Measurements from ENCODE around the gene GID8. TPM values are rescaled to one million over a fixed set of nuclear protein-coding genes. Genes with fewer than 3 reads are reported as not detected.
A peak's percentile ranks its signal among the peaks of the same experiment; 100 is the strongest.

GID8 gene
- total and polyA plus RNA-seq, 2 of the 13 experiments (the other 11 are each of a cell fraction or from before 2014, with no cell fraction given): 39.6 to 59.8 TPM

GRCh38 chr20:62945771-62946339, 7.9 kb downstream of the GID8 start (continued):
- no peak for TF ChIP-seq PHF8 (CRISPR knock-in tag; IDR thresholded peaks at IDR 0.05)
- peak; percentile 55 for TF ChIP-seq RBFOX2 (IDR thresholded peaks at IDR 0.05; ENCODE audit: low read depth, low read length)
- peak; percentile 72; the same call in 1 of the 2 replicates for TF ChIP-seq ZC3H13 (CRISPR knock-in tag; IDR thresholded peaks at IDR 0.05)
- TF ChIP-seq JDP2 (CRISPR knock-in tag; IDR thresholded peaks at IDR 0.05; ENCODE audit: borderline replicate concordance): no peak
- TF ChIP-seq RELA (CRISPR knock-in tag; IDR thresholded peaks at IDR 0.05): no peak
- no peak for TF ChIP-seq ZNF619 (CRISPR knock-in tag; IDR thresholded peaks at IDR 0.05)
- TF ChIP-seq ZNF225 (CRISPR knock-in tag; IDR thresholded peaks at IDR 0.05): 0 out of 2 replicates have a peak, but pooled peaks have one; percentile 50
- no peak for TF ChIP-seq ZFYVE20 (CRISPR knock-in tag; IDR thresholded peaks at IDR 0.05; ENCODE audit: borderline replicate concordance, low read depth)
- no peak for TF ChIP-seq GTF3A (CRISPR knock-in tag; conservative IDR thresholded peaks at IDR 0.05)
- TF ChIP-seq IKZF5 (CRISPR knock-in tag; IDR thresholded peaks at IDR 0.05): no peak
- no peak for TF ChIP-seq TEAD2 (CRISPR knock-in tag; IDR thresholded peaks at IDR 0.05)
- TF ChIP-seq, protein P1, sequence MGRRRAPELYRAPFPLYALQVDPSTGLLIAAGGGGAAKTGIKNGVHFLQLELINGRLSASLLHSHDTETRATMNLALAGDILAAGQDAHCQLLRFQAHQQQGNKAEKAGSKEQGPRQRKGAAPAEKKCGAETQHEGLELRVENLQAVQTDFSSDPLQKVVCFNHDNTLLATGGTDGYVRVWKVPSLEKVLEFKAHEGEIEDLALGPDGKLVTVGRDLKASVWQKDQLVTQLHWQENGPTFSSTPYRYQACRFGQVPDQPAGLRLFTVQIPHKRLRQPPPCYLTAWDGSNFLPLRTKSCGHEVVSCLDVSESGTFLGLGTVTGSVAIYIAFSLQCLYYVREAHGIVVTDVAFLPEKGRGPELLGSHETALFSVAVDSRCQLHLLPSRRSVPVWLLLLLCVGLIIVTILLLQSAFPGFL (CRISPR knock-in tag; IDR thresholded peaks at IDR 0.05): no peak
- TF ChIP-seq ZNF549 (CRISPR knock-in tag; IDR thresholded peaks at IDR 0.05): no peak
- TF ChIP-seq, protein P2, sequence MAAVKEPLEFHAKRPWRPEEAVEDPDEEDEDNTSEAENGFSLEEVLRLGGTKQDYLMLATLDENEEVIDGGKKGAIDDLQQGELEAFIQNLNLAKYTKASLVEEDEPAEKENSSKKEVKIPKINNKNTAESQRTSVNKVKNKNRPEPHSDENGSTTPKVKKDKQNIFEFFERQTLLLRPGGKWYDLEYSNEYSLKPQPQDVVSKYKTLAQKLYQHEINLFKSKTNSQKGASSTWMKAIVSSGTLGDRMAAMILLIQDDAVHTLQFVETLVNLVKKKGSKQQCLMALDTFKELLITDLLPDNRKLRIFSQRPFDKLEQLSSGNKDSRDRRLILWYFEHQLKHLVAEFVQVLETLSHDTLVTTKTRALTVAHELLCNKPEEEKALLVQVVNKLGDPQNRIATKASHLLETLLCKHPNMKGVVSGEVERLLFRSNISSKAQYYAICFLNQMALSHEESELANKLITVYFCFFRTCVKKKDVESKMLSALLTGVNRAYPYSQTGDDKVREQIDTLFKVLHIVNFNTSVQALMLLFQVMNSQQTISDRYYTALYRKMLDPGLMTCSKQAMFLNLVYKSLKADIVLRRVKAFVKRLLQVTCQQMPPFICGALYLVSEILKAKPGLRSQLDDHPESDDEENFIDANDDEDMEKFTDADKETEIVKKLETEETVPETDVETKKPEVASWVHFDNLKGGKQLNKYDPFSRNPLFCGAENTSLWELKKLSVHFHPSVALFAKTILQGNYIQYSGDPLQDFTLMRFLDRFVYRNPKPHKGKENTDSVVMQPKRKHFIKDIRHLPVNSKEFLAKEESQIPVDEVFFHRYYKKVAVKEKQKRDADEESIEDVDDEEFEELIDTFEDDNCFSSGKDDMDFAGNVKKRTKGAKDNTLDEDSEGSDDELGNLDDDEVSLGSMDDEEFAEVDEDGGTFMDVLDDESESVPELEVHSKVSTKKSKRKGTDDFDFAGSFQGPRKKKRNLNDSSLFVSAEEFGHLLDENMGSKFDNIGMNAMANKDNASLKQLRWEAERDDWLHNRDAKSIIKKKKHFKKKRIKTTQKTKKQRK (IDR thresholded peaks at IDR 0.05; ENCODE audit: low read length): no peak
- no peak for TF ChIP-seq ZNF550 (CRISPR knock-in tag; IDR thresholded peaks at IDR 0.05; ENCODE audit: borderline replicate concordance)
- no peak for TF ChIP-seq PLRG1 (conservative IDR thresholded peaks at IDR 0.05)
- TF ChIP-seq ATF7-NPFF (CRISPR knock-in tag; IDR thresholded peaks at IDR 0.05; ENCODE audit: low read depth): no peak
- no peak for TF ChIP-seq RXRB (CRISPR knock-in tag; IDR thresholded peaks at IDR 0.05; ENCODE audit: borderline replicate concordance)
- TF ChIP-seq ZSCAN25 (CRISPR knock-in tag; IDR thresholded peaks at IDR 0.05): no peak
- TF ChIP-seq RARA (CRISPR knock-in tag; IDR thresholded peaks at IDR 0.05): no peak
- no peak for TF ChIP-seq HOXA9 (CRISPR knock-in tag; IDR thresholded peaks at IDR 0.05; ENCODE audit: borderline replicate concordance)
- no peak for TF ChIP-seq FOSL2 (CRISPR knock-in tag; IDR thresholded peaks at IDR 0.05)
- no peak for TF ChIP-seq ZSCAN22 (CRISPR knock-in tag; IDR thresholded peaks at IDR 0.05)
- TF ChIP-seq, protein P3, sequence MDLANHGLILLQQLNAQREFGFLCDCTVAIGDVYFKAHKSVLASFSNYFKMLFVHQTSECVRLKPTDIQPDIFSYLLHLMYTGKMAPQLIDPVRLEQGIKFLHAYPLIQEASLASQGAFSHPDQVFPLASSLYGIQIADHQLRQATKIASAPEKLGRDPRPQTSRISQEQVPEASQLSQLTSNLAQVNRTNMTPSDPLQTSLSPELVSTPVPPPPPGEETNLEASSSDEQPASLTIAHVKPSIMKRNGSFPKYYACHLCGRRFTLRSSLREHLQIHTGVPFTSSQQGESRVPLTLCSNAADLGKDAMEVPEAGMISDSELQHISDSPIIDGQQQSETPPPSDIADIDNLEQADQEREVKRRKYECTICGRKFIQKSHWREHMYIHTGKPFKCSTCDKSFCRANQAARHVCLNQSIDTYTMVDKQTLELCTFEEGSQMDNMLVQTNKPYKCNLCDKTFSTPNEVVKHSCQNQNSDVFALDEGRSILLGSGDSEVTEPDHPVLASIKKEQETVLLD (CRISPR knock-in tag; IDR thresholded peaks at IDR 0.05; ENCODE audit: low read depth): no peak
